HG03159 (cell line): ENCODE data around the gene PARN.

Source experiments
- ATAC-seq: cut with Tn5 transposase; IDR thresholded peaks from one replicate; pipeline ENCODE4 v1.9.1; 2021; ENCODE audit warnings: mild to moderate bottlenecking, moderate library complexity; ENCODE audit not compliant: unreplicated experiment

PARN gene

GRCh38 chr16:14530046-14530445 is 100.0 kb downstream of the PARN start:
- ATAC-seq: no peak

- no peak for ATAC-seq
Measured at GRCh38 chr16:14529010-14529669, 100.9 kb downstream of the PARN start.

- no peak for ATAC-seq
Measured at GRCh38 chr16:14528306-14528705, 101.8 kb downstream of the PARN start.

GRCh38 chr16:14527411-14528044 is 102.5 kb downstream of the PARN start:
- ATAC-seq: no peak

GRCh38 chr16:14525596-14525995 is 104.5 kb downstream of the PARN start:
- no peak for ATAC-seq

GRCh38 chr16:14524979-14525378 is 105.1 kb downstream of the PARN start:
- ATAC-seq: no peak

- ATAC-seq: no peak
Measured at GRCh38 chr16:14523632-14524031, 106.4 kb downstream of the PARN start.

- no peak for ATAC-seq
Measured at GRCh38 chr16:14522671-14523070, 107.4 kb downstream of the PARN start.

- no peak for ATAC-seq
Measured at GRCh38 chr16:14520753-14521152, 109.3 kb downstream of the PARN start.

- no peak for ATAC-seq
Measured at GRCh38 chr16:14514967-14515366, 115.1 kb downstream of the PARN start.

- no peak for ATAC-seq
Measured at GRCh38 chr16:14513389-14514107, 116.5 kb downstream of the PARN start.

GRCh38 chr16:14511800-14512135 is 118.3 kb downstream of the PARN start:
- ATAC-seq: no peak

- ATAC-seq: no peak
Measured at GRCh38 chr16:14510939-14511799, 118.9 kb downstream of the PARN start.

- no peak for ATAC-seq
Measured at GRCh38 chr16:14510581-14510938, 119.5 kb downstream of the PARN start.

- no peak for ATAC-seq
Measured at GRCh38 chr16:14509675-14510132, 120.4 kb downstream of the PARN start.

GRCh38 chr16:14509055-14509454 is 121.0 kb downstream of the PARN start:
- ATAC-seq: no peak

- no peak for ATAC-seq
Measured at GRCh38 chr16:14505846-14506245, 124.2 kb downstream of the PARN start.

- peak; percentile 65 for ATAC-seq
Measured at GRCh38 chr16:14502932-14503741, 126.9 kb downstream of the PARN start.

- ATAC-seq: no peak
Measured at GRCh38 chr16:14502256-14502875, 127.7 kb downstream of the PARN start.
